ENCODE measurements around the gene MAN1A1.

Gene MAN1A1

GRCh38 chr6:119346450-119346849 lies 3.1 kb downstream of the MAN1A1 start:
- DNase-seq: no peak

DNA sequence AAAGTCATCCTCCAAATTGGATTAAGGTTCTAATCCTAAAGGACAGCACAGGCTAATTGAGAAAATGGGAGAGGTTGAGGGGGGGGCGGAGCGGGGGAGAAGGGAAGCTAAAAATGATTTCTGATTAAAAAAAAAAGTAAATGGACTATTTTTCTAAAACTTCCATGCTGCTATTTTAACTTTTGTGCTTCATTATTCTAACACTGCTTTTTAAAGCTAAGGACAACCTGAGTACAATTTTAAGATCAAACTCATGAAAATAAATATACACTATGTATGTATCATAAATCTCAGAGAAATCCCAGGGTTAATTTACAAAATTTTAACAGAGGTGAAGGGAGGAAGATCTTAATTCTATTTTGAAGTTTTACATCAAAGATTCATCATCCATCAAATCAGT lies 4.4 kb downstream of the MAN1A1 start:
- no peak for DNase-seq

- no peak for DNase-seq
Observed at GRCh38 chr6:119344306-119344705, 5.3 kb downstream of the MAN1A1 start.

DNA sequence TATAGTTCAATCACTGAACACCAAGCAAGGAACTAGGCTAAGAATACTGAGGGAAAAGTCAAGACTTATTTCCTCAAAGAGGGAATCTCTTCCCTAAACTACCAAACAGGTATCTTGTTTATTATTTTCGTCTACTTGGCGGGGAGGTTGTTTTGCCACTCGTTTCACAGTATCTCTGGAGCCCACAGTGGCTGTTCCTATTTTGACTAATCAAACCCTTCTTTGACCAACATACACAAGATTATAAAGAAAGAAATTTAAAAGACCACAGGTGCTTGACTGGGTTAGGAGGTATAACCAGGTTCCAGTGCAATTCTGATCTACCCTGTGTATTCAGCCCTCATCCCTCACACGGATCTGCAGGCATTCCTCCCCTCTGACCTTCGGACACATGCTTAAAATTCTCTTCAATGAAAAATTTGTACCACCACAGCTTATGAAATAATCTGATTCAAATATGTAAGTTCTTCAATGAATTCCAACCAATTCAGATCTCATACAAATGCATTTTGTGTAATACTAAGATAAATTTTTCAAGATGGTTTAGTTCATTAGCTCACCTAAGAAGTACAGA lies 5.9 kb downstream of the MAN1A1 start:
- DNase-seq: no peak

GRCh38 chr6:119343167-119343566 lies 6.4 kb downstream of the MAN1A1 start:
- DNase-seq: no peak

DNA sequence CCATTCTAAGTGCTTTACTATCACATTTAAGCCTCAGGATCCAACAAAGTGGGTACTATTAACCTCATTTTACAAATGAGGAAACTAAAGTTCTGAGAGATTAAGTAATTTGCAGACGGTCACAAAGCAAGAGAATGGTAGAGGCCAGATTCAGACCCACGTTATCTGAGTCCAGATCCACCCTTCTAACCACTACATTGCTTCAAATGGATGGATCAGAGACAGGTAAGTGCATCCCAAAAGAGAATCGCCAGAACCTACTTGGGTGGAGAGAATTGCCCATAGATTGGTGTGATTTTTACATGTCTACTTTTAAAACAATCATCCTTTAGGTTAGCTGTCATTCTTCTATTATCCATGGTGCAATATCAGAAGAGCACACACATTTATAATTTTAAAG lies 7.1 kb downstream of the MAN1A1 start:
- DNase-seq: no peak

- no peak for DNase-seq
Observed at GRCh38 chr6:119340796-119341487, 8.6 kb downstream of the MAN1A1 start.

- no peak for DNase-seq
Observed at GRCh38 chr6:119339941-119340456, 9.6 kb downstream of the MAN1A1 start.

- DNase-seq: no peak
Observed at GRCh38 chr6:119337762-119338161, 11.8 kb downstream of the MAN1A1 start.

DNA sequence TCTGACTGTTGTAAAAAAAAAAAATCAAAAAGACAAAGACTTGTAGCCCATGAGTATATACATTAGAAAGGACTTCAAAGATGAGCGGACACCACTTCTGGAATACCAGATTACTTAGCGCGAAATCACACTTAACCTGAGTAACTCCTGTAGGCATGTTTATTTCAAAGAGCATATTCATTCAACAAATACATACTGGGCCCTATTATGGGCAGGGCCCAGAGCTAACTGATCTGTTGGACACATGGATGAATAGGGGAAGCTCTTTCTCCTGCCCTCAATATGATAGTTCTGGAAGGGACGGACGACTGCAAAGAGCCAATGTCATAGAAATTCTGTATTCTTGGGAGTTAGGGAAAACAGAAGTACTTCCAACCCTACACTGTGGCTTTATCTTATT lies 12.3 kb downstream of the MAN1A1 start:
- no peak for DNase-seq

DNA sequence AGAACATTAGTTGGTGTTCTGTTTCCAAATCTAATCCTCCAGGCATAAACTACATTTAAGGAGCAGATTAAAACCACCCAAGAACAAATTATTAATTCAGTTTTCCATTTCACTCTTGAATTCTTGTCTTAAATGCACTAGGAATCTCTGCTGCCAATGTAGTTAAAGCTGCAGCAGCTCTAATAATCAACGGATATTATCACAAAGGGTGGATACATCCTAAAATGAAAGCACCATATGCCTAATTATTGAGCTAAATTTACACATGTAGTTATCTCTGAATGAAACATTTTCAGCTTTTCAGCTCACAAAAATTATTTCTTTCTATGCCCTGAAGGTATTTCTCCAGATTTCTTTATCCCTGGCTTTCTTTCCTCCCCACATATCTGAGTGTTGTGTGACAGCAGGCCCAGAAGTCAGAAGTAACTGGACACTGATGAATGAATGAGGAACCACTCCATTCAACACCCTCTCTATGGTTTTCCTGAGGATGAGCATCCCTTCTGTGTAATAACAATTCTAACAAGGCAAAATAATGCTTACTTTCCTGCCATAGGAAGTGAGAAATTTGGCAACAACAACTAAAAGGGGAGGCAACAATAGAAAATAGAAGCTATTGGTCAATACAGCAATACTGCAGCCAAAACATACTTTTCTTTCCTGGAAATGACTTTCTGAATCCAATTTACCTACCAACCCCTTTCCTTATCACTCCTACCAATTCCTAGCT lies 14.9 kb downstream of the MAN1A1 start:
- no peak for DNase-seq

DNA sequence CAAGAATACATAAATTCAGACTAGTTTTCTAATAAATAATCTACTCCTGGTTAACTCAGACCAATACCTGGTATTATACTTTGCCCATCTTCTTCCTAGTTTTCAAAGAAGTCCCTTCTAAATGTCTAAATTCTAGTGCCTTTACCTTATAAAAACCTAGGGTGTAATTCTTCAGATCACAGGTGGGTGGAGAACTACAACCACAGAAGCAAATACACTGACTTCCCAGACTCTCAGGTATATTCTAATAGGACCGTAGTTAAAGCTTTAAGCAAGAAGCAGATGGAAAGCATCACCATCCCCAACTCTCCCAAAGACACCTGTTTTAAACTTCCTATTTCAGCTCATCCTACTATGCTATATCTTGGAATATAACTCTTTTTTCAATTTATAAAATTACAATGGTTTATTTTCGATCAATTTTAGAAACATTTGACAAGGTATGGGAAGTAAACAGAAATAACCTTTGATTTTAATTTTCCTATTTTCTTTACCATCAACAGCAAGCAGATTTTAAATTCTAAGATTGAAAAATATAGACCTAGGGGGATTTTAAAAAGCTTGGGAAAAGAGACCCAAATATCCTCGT lies 15.8 kb downstream of the MAN1A1 start:
- DNase-seq: no peak

- DNase-seq: no peak
Observed at GRCh38 chr6:119333063-119333609, 16.4 kb downstream of the MAN1A1 start.

DNA sequence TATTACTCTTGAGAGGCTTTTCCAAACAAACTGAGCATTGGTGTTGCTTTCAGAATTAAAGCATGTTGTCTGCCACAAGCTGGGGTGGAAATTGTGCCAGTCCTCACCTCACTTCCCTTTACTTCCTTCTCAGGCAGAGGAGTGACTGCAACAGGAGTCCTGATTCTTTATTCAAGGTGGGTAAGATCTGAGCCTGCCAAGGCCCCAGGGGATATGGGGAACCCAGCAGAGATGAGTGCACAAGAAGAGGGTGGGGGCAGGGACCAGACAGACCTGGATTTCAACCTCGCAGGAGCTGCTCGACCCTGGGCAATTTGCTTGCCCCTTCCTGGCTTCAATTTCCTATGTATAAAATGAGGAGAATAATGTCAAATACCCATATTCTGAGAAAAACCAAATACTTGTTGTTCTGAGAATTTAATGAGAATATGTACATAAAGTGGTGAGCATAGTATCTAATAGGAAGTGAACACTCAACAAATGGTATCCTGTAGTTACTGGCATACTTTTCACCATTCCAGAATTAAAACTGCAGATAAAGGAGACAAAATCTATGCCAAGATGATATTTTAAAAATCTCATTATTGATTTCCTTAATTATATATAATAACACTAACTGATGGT lies 17.8 kb downstream of the MAN1A1 start:
- no peak for DNase-seq

GRCh38 chr6:119330520-119331113 lies 18.9 kb downstream of the MAN1A1 start:
- DNase-seq: no peak

- no peak for DNase-seq
Observed at GRCh38 chr6:119329794-119330180, 19.8 kb downstream of the MAN1A1 start.

DNA sequence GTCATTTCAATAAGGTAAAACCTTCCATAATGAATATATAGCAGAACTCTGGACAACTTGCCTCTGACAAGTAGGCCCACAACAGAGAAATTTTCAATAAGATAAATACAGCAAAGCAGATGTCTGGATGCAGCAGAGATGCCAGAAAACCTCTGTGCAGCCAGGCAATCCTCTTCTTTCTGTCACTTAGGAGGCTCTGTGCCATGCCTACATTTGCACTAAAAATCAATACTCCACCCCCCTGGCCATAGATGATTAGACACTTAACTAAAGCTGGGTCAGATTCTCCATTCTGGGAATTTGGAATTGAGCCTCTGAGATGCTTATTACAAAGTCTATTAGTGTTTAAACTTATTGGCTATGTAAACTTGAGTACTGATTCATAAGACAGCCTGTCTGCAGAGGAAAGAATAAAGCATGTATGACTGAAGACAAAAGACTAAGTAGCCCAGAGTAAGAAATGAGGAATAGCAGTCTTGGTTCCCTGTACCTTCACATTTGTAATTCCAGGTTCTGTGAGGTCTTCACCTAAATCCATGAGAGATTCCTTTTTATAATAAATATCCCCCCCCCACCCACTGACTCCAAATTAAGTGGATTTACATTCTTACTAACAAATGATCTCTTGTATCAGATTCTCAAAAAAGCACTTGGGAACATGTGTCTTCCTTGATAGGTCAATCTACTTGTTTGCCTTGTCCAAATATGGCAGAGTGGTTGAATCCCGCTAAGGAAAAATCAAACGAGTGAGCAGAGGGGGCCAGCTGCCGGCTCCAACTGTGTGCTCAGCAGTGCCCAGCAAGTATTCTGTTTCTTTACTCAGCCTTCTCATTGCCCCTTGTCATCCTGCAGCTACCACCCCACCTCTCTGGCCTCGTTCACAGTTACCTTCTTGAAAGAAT lies 20.4 kb downstream of the MAN1A1 start:
- DNase-seq: no peak

- no peak for DNase-seq
Observed at GRCh38 chr6:119328254-119328653, 21.3 kb downstream of the MAN1A1 start.

- no peak for DNase-seq
Observed at GRCh38 chr6:119327810-119328209, 21.8 kb downstream of the MAN1A1 start.

- no peak for DNase-seq
Observed at GRCh38 chr6:119326291-119327005, 23.1 kb downstream of the MAN1A1 start.
